ENCODE data around the gene MFRP. TPM values are rescaled to one million over a fixed set of nuclear protein-coding genes. Genes with fewer than 3 reads are reported as not detected.

Gene MFRP
- total RNA-seq, 1 donor from 2014 or later: not detected

DNA sequence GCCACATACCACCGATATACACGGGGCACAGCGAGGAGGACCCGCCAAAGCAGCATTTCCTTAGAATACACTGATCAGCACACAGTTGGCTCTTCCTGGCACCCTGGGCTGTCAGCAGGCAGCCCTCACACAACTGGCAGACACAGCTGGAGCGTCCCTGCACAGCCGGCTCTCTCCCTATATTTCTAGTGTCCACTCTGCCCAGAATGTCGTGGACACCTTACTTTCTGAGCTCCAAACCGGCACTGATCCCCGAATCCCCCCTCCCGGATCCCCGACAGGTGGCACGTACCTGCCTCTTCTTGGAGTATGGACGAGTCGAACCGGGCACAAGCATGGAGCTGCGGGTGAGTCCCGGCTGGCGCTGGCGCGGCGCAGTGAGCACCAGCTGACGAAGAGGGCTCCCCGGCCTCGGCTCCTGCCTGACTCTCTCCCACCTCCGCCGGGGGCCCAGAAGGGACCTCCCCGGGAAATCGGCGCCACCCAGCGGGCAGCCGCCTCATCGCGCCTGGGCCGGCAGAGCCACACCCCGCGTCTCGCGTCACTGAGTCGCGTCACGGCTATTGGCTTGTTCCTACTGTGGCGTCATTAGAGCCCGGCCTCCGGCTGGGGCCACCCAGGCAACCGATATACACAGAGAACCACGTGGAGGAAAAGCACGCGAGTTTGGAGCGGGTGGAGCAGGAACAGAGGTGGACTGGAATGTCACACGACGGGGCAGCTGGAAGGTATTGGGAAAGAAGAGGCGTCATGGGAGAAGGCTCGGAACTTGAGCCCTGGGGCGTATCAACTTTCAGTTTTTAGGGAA is 34.9 kb upstream of the MFRP start, which contains the start of gene USP2:
TSS of gene USP2 (minus strand) at position 510 of the 808 bp plus-strand sequence. CDS start 8,210 bp downstream, outside the sequence.
- DNase-seq (ENCODE audit: low read depth): peak; percentile 86
- TF ChIP-seq, protein P1, sequence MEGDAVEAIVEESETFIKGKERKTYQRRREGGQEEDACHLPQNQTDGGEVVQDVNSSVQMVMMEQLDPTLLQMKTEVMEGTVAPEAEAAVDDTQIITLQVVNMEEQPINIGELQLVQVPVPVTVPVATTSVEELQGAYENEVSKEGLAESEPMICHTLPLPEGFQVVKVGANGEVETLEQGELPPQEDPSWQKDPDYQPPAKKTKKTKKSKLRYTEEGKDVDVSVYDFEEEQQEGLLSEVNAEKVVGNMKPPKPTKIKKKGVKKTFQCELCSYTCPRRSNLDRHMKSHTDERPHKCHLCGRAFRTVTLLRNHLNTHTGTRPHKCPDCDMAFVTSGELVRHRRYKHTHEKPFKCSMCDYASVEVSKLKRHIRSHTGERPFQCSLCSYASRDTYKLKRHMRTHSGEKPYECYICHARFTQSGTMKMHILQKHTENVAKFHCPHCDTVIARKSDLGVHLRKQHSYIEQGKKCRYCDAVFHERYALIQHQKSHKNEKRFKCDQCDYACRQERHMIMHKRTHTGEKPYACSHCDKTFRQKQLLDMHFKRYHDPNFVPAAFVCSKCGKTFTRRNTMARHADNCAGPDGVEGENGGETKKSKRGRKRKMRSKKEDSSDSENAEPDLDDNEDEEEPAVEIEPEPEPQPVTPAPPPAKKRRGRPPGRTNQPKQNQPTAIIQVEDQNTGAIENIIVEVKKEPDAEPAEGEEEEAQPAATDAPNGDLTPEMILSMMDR (conservative IDR thresholded peaks at IDR 0.05; ENCODE audit: low read depth, low read length): peak; percentile 75
- peak within 1 kb of the TSS; percentile 74 for H3K4me3 ChIP-seq (ENCODE audit: low read depth, low read length)

DNA sequence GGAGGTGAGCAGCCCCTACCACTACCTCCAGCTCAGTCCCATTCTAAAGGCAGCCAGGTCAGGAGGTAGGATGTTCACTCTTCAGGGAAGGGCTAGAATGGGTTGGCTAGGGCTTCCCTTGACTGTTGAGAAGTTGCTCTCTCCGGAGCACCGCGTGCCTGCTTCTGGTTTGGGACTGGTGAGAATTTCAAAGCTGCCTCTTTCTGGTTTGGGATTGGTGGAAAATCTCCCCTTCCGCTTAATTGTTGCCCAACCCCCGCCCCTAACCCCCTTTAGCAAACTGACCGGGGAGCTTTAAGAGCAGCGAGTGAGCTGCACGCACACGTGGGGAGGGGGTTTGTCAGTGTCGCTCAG is 34.3 kb upstream of the MFRP start:
- TF ChIP-seq, protein P1 (conservative IDR thresholded peaks at IDR 0.05; ENCODE audit: low read depth, low read length): no peak
- DNase-seq (ENCODE audit: low read depth): no peak
- peak overlapping the region; percentile 74 for H3K4me3 ChIP-seq (ENCODE audit: low read depth, low read length)

DNA sequence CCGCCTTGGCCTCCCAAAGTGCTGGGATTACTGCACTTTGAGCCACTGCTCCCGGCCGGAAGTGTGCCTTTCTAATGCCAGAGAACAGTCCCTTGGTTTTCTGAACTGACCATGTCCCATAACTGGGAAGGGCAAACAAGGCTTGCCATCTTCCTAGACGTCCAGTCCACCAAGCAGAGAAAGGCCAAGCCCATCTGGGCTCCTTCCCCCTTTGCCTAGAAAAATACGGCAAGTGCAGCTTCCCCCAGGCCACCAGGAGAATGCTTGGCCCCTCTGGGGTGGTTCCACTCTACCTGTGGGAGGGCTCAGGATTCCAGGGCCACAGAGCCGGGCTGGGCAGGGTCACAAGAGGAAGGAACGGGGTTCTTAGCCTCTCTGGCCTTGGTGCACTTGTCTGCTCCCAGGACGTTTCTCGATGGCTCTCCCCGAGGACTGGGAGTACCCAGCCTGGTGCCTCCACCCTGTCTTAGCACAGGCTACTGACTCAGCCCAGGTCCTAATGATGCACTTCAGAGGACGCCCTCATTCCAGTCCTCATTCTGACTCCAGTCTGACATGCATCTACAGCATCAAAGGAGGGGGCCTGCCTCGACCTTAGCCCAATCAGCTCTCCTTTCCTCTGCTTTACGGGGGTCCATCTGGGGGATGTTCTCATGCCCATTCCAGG is 33.8 kb upstream of the MFRP start:
- H3K4me3 ChIP-seq (ENCODE audit: low read depth, low read length): peak overlapping the region; percentile 74

DNA sequence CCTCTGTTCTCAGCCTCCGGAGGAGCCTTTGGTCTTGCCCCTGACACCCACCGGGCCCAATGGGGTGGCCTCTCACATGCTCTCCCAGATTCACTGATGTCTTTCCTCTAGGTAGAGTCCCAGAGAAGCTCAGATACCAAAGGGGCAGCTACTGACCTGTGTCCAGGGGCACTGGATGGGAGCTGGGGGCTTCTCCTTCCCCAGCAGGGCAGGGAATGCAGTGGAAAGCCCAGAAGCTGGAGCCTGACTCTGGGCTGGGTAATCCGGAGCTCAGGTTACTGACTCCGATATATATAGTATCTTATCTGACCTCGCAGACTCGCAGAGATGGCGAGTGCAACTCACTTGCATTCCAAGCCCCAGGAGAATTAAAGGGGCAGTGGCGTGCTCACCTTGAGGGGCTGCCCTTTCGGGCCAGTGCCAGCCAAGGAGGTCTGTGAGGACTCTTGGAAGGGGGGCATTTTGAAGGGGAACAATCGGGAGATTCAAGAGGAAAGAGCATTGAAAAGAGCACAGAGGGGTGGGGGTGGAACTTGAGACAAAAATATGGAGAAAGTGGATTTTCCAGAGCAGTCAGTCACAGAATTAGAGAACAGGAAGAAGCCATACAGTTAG is 32.5 kb upstream of the MFRP start:
- no peak for DNase-seq (ENCODE audit: low read depth)
- H3K4me3 ChIP-seq (ENCODE audit: low read depth, low read length): no peak overlapping the region
- TF ChIP-seq, protein P1 (conservative IDR thresholded peaks at IDR 0.05; ENCODE audit: low read depth, low read length): no peak

More for the DNA sequence above, 33.8 kb upstream of the MFRP start:
- no peak for DNase-seq (ENCODE audit: low read depth)
- TF ChIP-seq, protein P1 (conservative IDR thresholded peaks at IDR 0.05; ENCODE audit: low read depth, low read length): no peak

GRCh38 chr11:119377961-119378667 is 31.6 kb upstream of the MFRP start:
- no peak overlapping the region for H3K4me3 ChIP-seq (ENCODE audit: low read depth, low read length)
- no peak for DNase-seq (ENCODE audit: low read depth)
- TF ChIP-seq, protein P1 (conservative IDR thresholded peaks at IDR 0.05; ENCODE audit: low read depth, low read length): no peak

DNA sequence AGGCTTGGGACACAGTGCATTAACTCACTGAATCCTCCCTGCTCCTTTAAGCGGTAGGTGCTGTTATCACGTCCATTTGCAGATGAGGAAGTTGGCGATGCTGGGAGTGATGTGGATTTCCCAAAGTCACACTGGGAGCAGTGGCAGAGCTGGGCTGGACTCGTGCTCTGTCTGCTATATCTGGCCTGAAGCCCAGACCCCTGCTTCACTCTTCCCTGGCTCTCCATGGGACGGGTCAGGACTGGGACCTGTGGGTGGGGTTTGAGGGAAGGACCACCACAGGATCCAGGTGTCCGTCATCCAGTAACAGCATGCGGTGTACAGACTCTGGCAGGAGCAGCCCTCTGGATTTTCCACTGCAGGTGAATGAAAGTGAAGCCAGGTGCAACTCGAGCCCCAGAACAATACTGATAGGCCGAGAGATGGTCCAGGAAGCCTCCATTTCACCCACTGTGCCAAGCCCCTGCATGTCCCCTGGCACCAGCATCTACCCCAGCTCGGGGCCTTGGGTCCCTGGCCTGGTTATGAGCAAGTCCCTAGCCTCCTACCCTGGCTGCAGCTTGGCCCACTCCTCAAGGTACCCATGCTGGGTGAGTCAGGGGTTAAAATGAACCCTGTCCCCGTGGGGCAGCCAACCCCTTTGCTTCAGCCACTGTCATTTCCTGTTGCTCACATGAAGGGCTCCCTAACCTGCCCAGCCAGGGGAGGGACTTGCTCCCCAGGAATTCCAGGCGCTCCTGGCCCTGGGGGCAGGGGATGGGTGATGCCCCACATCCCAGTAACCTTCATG is 30.8 kb upstream of the MFRP start:
- TF ChIP-seq, protein P1 (conservative IDR thresholded peaks at IDR 0.05; ENCODE audit: low read depth, low read length): no peak
- H3K4me3 ChIP-seq (ENCODE audit: low read depth, low read length): no peak overlapping the region
- no peak for DNase-seq (ENCODE audit: low read depth)
